ENCODE data around the gene LDB3. TPM values are rescaled to one million over a fixed set of nuclear protein-coding genes. Genes with fewer than 3 reads are reported as not detected.

Gene LDB3
- total RNA-seq, 2 experiments from 2014 or later: 0.05 to 0.08 TPM

DNA sequence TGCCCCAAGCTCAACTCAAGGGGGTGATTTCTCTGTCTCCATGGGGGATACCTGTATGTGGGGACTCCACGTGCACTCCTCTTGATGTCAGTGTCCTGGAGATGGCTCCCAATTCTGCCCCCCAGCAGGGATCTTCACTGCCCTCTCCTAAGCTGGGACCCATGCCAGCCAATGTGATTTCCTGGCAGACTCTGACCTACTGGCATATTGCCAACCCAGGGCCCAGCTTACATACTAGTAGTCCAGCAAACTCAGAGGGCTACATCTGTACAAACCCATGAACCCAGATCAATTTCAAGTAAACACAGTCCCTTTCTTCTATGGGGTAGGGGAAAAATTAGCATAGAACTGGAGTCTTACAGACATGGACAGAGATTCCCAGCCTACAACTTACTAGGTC, 61.9 kb downstream of the LDB3 start:
- Histone ChIP-seq H3K36me3 (ENCODE audit: insufficient read depth, low read length) (no peaks in the 10 kb centered on the region), H3K4me3 (ENCODE audit: low read length) (no peak overlapping the region), H3K27me3 (ENCODE audit: control insufficient read depth in 1 of 2, insufficient read depth in 2 of 2, low read length in 2 of 2) (peaks cover 0 to 2% of the 10 kb centered on the region in 2 experiments), H3K9me3 (ENCODE audit: control insufficient read depth in 1 of 2, insufficient read depth in 1 of 2, low read length in 2 of 2) (no peaks in the 10 kb centered on the region), H3K27ac (ENCODE audit: low read depth in 1 of 2, low read length in 2 of 2) (no peak overlapping the region), H3K4me1 (ENCODE audit: insufficient read depth, low read length) (no peaks in the 10 kb centered on the region)
- H3K36me3 Mint-ChIP-seq (ENCODE audit: low read depth): no peaks in the 10 kb centered on the region
- no peak overlapping the region for H3K27ac Mint-ChIP-seq
- peaks cover 9% of the 10 kb centered on the region for H3K27me3 Mint-ChIP-seq
- H3K4me1 Mint-ChIP-seq (ENCODE audit: low read depth): no peaks in the 10 kb centered on the region
- no peak for ATAC-seq (ENCODE audit: poor library complexity)
- no peaks in the 10 kb centered on the region for H3K9me3 Mint-ChIP-seq
- no peak for DNase-seq
- POLR2A ChIA-PET: no interaction called here
- CTCF ChIA-PET: no interaction called here
- TF ChIP-seq, protein P1, sequence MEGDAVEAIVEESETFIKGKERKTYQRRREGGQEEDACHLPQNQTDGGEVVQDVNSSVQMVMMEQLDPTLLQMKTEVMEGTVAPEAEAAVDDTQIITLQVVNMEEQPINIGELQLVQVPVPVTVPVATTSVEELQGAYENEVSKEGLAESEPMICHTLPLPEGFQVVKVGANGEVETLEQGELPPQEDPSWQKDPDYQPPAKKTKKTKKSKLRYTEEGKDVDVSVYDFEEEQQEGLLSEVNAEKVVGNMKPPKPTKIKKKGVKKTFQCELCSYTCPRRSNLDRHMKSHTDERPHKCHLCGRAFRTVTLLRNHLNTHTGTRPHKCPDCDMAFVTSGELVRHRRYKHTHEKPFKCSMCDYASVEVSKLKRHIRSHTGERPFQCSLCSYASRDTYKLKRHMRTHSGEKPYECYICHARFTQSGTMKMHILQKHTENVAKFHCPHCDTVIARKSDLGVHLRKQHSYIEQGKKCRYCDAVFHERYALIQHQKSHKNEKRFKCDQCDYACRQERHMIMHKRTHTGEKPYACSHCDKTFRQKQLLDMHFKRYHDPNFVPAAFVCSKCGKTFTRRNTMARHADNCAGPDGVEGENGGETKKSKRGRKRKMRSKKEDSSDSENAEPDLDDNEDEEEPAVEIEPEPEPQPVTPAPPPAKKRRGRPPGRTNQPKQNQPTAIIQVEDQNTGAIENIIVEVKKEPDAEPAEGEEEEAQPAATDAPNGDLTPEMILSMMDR (IDR thresholded peaks at IDR 0.05): no peak
- intact Hi-C loops (cut with DNase I, micrococcal nuclease): no loop called here
- H3K4me3 Mint-ChIP-seq: no peak overlapping the region

- Histone ChIP-seq H3K9me3 (ENCODE audit: control insufficient read depth in 1 of 2, insufficient read depth in 1 of 2, low read length in 2 of 2) (no peaks in the 10 kb centered on the region), H3K36me3 (ENCODE audit: insufficient read depth, low read length) (no peaks in the 10 kb centered on the region), H3K4me1 (ENCODE audit: insufficient read depth, low read length) (no peaks in the 10 kb centered on the region), H3K27me3 (ENCODE audit: control insufficient read depth in 1 of 2, insufficient read depth in 2 of 2, low read length in 2 of 2) (peaks cover 0 to 2% of the 10 kb centered on the region in 2 experiments), H3K27ac (ENCODE audit: low read depth in 1 of 2, low read length in 2 of 2) (no peak overlapping the region), H3K4me3 (ENCODE audit: low read length) (no peak overlapping the region)
- no peaks in the 10 kb centered on the region for H3K4me1 Mint-ChIP-seq (ENCODE audit: low read depth)
- peaks cover 9% of the 10 kb centered on the region for H3K27me3 Mint-ChIP-seq
- intact Hi-C loops (cut with DNase I, micrococcal nuclease): no loop called here
- no peaks in the 10 kb centered on the region for H3K9me3 Mint-ChIP-seq
- ChIA-PET CTCF (no interaction called here), POLR2A (no interaction called here)
- H3K27ac Mint-ChIP-seq: no peak overlapping the region
- DNase-seq (no peak), ATAC-seq (ENCODE audit: poor library complexity) (no peak)
- H3K36me3 Mint-ChIP-seq (ENCODE audit: low read depth): no peaks in the 10 kb centered on the region
- TF ChIP-seq, protein P1 (IDR thresholded peaks at IDR 0.05): no peak
- H3K4me3 Mint-ChIP-seq: no peak overlapping the region
These were observed 64.5 kb downstream of the LDB3 start for GRCh38 chr10:86732771-86733170.

DNA sequence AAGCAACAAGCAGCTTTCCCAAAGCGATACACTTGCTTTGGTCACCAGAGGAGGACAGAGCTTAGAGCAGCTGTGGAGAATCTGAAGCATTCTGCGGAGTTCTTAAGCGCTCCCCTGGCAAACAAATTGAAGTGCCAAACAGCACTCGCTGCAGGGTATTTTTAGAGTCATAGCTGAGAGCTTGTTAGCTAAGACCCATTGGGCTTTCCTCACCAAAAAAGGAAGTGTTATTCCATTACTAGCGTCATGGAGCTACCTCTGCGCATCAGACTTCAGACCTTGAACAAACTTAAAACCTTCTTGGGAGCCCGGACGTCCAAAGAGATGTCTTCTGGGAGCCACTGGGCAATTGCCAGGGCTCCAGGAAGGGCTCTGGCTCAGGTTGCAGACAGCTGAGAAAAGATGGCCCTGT, 65.0 kb downstream of the LDB3 start:
- CTCF ChIA-PET: no interaction called here
- ATAC-seq (ENCODE audit: poor library complexity): no peak

More for the DNA sequence above, 65.0 kb downstream of the LDB3 start:
- Histone ChIP-seq H3K4me3 (ENCODE audit: low read length) (no peak overlapping the region), H3K4me1 (ENCODE audit: insufficient read depth, low read length) (no peaks in the 10 kb centered on the region), H3K36me3 (ENCODE audit: insufficient read depth, low read length) (no peaks in the 10 kb centered on the region), H3K9me3 (ENCODE audit: control insufficient read depth in 1 of 2, insufficient read depth in 1 of 2, low read length in 2 of 2) (no peaks in the 10 kb centered on the region), H3K27me3 (ENCODE audit: control insufficient read depth in 1 of 2, insufficient read depth in 2 of 2, low read length in 2 of 2) (peaks cover 0 to under 1% of the 10 kb centered on the region in 2 experiments), H3K27ac (ENCODE audit: low read depth in 1 of 2, low read length in 2 of 2) (no peak overlapping the region)
- Mint-ChIP-seq H3K9me3 (no peaks in the 10 kb centered on the region), H3K27ac (no peak overlapping the region), H3K4me3 (no peak overlapping the region), H3K4me1 (ENCODE audit: low read depth) (no peaks in the 10 kb centered on the region), H3K36me3 (ENCODE audit: low read depth) (no peaks in the 10 kb centered on the region), H3K27me3 (peaks cover 13% of the 10 kb centered on the region)
- POLR2A ChIA-PET: no interaction called here
- TF ChIP-seq, protein P1 (IDR thresholded peaks at IDR 0.05): no peak
- intact Hi-C loops (cut with DNase I, micrococcal nuclease): no loop called here
- no peak for DNase-seq

All from CD4-positive, alpha-beta T cell (primary cell).